ENCODE data around the gene CCDC106.

CCDC106 gene

DNA sequence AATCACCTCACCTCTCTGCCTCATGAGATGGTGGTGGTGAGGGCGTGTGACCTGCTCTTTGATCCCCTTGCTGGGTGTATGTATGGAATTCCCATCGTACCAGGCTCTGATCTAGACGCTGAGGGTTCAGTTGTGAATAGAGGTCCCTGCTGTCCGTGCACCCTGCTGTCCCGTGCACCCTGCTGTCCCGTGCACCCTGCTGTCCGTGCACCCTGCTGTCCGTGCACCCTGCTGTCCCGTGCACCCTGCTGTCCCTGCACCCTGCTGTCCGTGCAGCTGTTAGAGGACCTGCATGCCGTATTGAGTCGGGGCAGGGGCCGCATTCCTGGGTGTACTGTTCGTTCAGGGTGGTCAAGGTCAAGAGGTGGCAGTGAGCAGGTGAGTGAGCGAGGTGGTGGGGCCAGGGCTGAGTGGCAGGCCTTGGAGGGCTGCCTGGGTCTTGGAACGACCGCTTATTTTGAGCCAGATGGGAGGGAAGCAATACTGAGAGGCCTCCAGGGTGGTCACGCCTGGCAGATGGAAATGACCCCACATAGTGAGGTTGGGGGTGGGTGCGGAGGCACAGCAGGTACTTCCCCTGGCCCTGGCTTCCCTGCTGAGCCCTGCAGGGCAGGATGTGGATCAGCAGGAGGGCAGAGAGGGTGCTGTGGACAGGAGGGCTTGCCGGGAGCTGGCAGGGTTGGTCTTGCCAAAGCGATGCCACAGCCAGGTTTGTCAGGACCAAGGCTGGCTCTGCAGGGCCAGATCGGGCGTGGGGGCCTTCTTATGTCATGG is 22.5 kb downstream of the CCDC106 start:
- DNase-seq: no peak

DNA sequence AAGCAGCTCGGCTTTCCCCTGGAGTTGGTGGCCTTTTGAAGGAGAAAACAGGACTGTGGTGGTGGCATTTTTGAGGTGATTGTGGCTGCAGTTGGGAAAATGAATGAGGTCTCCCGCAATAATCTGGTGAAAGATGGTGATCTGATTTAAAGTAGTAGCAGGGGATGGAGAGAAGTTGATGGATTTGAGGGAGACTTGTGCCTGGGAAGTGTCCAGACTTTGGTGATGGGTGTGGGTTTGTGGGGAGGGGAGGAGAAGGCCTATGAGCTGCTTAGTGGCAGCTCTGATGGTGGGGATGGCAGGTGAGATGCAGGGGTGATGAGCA is 23.0 kb downstream of the CCDC106 start:
- DNase-seq: no peak

DNA sequence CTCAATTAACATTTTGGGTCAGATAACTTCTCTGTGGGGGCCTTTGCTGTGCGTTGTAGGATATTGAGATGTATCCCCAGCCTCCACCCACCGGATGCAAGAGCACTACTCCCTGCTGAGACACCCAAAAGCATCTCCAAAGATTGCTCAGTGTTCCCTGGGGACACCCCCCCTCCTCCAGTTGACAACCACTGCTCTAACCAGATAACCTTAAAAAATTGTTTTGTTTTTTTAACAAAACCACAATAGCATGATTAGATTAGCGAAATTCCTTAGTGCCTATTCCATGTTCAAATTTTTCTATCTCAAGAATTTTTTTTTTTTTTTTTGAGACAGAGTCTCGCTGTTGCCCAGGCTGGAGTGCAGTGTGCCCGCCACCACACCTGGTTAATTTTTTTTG is 24.4 kb downstream of the CCDC106 start:
- DNase-seq: no peak

DNA sequence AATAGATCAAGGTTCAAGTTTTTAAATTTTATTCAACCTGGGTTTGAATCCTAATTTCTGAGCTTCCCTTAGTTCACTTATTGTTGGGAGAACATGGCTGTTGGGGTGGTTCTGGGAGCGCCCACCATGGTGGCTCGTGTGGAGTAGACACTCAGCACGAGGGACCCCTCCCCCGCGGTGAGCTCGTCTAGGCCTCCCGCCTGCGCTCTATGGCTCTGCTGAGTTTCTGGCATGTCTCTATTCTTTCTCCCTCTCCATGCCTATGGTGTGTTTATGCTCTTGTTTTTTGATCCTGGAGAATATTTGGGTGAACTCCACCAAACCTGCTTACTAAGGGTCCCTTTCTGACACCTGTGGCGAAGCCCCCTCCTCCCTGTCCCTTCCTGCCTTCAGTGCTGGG is 25.5 kb downstream of the CCDC106 start:
- DNase-seq: no peak

DNA sequence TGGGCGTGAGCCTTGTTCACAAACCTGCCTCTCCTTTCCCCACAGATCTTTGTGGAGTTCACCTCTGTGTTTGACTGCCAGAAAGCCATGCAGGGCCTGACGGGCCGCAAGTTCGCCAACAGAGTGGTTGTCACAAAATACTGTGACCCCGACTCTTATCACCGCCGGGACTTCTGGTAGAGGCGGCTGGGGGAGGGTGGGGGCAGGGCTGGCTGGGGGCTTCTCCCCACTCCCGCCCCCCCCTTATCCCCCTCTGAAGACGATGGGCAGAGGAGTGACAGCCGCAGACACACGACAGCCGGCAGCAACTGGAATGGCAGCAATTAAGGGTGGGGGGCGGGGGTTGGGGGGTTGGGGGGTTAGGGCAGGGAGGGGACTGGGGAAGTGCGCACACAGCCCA is 25.9 kb downstream of the CCDC106 start:
- DNase-seq: no peak

DNA sequence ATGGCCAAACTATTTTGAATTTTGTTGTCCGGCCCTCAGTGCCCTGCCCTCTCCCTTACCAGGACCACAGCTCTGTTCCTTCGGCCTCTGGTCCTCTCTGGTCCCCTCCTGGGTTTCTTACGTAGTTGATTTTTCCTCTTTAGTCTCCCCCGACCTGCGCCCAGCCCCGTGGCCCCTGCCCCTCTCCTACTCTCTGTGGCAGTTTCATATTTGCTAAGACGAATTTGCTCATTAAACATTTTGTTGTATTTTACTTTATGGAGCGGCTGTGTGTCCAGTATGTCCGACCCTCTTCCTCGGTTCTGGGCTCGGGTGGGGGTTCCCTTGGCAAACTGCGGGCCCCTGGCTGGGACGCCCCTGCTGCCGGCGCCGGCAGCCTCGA is 26.4 kb downstream of the CCDC106 start:
- DNase-seq: no peak

DNA sequence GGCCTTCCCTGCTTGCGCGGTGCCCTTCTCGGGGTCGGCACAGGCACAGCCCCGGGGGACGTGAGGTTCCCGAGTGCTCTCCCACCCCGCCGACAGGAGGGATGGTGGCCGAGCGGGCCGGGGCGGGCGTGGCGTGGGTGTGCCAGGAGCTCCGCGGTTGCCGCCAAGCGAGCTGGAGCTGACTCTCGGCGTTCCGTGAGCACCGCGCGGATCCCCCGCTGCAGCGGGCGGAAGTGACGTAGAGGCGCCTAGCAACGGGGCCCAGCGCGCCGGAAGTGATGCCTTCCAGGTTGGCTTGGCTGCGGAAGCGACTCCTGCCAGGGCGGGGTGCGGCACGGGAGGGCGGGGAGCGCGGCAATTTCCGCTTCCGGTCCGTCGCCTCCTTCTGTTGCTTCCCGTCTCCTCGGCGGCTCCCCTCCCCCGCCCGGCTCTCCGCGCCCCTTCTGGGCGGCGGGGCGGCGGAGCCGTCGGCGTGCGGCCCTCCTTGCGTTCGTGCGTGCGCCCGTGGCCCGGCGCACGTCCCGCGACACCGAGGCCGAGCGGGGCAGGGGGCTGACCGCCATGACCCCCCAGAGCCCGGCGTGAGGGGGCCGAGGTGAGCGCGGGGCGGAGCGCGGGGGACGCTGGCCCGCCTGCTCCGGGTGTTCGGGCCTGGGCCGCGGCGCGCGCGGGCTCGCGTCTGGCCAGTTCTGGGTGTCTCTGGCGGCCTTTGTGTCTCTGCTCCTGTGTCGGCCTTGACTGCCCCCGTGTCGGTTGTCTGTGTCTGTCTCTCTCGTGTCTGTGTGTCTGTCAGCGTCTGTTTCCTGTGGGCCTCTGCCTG is 27.0 kb downstream of the CCDC106 start, which contains the start of gene EPN1:
Gene EPN1, plus strand, starts transcription at position 386 of the 820 bp plus-strand sequence. CDS start 3,402 bp downstream, outside the sequence.
- peak; percentile 98 for DNase-seq

DNA sequence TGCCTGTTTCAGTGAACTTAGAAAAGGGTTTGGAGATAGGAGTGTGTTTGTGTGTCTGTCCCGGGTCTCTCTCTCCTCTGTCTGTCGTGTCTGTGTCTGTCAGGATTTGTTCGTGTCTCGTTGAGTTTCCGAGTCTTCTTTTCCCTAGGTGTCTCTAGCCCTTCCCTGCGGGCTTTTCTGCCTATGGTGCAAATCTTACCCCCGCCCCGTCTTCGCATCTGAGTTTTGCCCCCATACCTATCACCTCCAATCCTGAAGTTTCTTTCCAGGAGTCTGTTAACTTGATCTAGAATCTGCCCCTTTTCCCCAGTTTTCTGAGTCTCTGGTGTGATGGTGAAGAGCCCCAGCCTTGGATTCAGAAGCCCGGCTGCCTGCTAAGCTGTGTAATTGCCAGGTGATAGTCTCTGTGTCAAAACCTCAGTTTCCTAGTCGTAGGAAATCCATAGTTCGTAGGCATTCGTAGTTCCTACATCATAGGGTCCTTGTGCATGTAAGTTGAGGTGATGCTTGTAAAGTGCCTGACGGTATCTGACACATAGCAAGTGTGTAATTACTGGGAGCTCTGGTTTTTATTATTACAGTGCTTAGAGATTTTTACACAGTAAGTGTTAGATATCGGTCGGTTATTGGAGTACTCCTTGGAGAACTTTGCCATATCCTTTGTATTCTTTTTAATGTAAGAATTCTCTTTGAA is 27.8 kb downstream of the CCDC106 start:
- no peak for DNase-seq

DNA sequence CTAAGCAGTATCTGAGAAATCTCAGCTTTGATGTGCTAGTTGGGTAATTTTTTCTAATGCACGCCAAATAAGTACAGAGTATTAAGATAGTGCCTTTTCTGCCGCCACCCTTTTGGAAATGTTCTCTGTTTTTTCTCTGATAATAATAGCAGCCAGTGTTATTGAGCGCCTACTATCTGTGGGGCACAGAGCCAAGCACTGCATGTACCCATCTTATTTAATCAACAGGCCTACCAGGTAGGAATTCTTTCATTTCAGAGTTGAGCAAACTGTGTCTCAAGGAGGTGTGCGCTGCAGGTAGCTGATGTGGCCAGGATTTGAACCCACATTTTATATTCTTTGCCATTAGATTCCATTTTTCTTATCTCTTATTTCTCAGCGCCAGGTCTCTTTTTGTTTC is 28.4 kb downstream of the CCDC106 start:
- no peak for DNase-seq

DNA sequence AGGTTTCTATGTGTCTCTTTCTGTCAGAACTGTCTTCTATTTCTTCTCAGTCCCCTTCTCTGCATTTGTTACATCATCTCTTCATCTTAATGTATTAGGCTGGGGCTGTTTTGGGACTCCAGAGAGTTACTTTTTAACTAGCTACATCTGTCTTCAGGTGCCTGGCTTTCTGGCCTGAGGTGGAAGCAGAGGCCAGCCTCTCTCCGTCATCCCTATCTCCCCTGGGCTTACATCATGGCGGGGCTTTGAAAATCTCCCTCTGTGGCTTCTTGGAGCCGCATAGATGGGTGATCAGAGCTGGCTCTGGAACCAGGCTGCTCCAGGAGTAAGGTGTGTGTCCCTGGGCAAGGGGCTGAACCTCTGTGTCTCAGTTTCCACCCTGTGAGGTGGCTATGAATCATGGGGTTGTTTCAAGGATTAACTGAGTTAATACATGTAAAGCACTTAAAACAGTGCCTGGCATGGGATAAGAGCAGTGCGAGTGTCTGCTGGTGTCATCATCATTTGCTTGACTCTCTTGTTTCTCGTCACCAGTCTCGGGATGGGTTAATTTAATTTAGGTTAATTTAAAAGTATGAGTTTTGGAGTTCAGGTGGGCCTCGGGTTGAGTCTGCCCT is 29.0 kb downstream of the CCDC106 start:
- no peak for DNase-seq

DNA sequence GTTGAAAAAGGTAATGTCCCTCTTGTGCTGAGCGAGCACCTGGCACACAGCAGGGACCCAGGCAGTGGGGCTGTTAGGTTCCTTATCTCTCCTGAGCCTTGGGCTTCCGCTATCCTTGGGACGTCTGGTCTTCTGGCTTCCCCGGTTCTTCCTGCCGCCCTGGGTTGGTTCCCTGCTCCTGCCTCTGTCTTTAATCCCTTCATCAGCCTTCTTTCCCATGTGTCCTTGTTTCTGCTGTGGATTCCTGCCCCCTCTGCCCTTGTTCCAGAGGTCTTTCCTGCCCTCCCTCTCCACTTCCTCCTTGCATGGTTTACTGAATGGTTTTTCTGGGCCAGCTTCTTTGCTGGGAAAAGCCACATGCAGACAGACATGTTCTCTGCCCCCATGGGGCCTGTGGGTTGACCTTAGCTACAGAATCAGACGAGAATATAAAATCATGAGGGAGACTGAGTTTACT is 29.6 kb downstream of the CCDC106 start:
- no peak for DNase-seq

DNA sequence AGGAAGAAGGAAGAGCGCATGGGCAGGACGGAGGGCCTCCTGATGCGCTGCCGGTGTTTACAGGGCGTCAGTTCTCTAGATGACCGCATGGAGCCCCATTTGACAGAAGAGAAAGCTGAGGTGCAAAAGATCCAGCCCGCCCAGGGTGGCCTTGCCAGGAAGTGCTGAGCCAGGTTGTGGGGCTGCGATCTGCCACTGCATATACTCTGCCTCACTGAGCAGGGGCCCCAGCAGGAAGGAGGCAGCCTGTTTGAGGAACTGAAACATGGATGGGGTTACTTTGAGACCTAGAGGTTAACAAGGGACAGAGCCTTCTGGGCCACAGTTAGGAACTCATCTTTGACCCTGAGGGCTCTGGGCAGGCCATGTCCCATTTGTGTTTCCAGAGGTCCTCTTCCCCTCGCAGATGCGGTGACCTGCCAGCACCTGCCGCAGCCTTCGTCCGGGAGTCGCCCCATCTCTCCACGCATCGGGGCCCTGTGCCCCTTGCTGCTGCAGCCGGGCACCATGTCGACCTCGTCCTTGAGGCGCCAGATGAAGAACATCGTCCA is 30.2 kb downstream of the CCDC106 start:
- DNase-seq: no peak

DNA sequence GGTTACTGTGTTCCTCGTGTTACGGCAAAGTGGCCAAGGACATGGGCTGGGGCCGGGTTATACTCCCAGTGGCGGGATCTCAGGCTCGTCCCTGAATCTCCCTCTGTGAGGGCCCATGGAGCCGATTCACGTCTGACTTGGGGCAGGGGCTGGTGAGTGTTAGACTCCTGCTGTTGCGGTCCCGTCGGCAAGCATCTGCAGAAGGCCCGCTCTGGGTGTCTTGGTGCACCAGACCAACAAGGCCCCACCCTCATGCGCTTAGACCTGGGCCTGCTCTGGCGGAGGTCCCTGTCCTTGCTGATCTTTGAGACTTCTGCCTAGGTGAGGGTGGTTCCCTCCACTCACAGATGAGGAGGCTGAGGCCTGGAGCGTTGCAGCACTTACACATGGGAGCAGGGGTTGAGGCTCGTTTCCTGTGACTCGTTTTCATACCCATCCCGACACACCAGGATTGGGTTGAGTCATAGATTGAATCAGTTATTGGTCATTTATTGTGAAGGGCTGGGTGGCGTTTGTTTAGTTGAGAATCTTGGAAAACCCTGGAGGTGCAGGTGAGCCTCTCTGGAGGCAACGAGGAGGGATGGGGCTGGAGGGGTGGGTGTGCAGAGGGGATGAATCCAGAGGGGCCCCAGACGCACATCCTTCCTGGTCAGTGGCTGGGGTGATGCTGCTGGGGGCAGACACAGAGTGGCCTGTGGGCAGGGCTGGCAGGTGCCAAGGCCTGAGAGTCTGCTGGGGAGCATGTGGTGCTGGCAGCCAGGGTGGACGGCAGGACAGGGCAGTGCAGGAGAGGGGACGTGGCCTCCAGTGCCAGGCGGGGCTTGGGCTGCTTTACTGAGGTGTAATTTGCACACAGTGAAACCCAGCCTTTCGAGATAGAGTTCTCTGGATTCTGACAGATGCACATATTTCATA is 31.6 kb downstream of the CCDC106 start:
- peak; percentile 58 for DNase-seq

DNA sequence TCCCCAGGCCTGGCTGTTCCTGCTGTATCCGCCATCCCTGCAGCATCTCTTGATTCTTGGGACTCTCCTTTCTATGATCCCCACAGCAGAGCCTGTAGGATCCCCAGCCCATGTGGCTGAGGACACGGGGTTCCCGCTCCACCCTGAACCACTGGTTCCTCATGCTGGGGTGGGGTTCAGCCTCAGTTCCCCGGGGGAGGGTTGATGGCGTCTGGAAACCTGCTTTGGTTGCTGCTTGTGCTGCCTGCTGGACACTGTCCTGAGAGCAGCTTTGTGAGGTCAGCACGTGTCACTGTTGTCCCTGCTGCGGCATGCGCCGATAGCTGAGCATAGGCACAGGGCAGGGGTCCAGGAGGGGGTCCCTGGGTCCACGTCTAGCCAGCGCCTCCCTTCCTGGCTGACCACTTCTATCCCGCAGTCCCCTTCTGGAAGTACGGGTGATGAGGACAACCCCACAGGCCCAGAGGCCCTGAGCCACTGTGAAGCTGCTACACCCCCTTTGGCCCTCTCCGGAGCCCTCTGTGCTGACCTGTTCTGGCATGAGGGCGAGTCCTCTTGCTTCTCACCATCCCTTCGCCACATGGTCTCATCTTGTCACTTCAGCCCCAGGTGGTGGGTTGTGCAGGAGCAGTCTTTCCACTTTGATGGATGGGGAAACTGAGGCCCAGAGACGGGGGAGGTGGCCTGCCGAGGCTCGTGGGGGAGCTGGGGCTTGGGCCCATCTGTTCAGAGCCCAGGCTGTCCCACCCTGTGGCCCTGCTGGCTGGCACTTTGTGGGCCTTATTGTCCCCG is 32.5 kb downstream of the CCDC106 start:
- no peak for DNase-seq

DNA sequence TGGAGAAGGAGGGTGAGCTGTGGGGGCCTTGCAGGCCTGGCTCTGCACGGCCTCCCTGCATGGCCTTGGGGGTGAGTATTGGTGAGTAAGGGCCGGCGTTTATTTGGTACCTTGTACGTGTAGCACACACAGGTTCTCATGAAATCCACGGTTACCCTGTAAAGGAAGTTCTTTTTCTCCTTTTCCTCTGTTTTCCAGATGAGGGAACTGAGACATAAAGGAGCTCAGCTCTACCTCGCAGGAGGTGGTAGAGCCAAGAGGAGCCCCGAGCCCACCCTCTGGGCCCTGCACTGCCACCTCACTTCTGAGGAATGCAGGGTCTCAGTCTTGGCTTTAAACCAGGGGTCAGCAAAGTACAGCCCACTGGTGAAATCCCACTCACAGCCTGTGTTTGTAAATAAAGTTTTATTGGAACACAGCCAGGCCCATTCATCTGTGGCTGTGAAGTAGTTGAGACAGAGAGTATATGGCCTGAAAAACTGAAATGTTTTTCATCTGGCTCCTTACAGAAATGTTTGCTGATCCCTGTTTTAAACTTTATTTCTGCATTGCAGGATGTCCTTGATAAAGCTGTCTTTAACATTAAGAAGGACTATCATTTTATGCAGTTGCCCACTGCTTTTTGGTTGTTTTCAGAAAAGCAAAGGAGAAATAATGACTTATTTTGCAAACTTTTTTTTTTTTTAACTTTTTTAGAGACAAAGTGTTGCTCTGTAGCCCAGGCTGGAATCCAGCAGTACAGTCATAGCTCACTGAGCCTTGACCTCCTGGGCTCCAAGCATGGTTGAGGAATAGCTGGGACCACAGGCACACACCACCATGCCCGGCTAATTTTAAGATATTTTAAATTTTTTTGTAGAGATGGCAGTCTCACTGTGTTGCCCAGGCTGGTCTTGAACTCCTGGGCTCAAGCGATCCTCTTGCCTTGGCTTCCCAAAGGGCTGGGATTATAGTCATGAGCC is 33.4 kb downstream of the CCDC106 start:
- no peak for DNase-seq

DNA sequence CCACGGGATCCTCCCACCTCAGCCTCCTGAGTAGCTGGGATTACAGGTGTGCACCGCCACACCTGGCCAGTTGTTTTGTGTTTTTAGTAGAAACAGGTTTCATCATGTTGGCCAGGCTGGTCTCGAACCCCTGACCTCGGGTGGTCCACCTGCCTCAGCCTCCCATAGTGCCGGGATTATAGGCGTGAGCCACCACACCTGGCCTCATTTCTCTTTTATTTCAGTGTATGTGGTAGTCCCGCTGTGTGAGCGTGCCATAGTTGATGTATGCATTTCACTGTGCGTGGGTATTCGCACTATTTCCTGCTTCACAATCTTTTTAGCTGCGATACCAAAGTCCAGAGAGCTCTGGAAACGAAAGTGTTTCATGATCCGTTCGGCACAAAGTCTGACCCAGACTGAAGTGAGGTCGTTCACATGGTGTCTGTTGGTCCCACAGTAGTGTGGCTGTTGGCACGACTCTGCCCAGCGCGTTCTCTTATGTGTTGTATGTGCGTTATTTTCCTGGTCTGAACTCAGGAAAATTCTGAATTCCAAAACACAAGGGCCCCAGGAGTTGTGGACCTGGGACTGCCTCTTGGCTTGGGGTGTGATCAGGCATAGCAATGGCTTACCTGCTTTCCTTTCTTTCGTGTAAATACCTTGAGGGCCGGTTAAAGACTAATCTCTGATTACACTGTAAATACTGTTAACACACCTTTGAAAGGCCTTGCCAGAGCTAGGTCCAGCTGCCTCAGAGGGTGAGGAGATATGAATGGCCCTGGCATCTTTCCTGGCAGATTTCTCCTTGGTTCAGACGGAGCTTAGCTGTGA is 35.6 kb downstream of the CCDC106 start:
- DNase-seq: no peak

DNA sequence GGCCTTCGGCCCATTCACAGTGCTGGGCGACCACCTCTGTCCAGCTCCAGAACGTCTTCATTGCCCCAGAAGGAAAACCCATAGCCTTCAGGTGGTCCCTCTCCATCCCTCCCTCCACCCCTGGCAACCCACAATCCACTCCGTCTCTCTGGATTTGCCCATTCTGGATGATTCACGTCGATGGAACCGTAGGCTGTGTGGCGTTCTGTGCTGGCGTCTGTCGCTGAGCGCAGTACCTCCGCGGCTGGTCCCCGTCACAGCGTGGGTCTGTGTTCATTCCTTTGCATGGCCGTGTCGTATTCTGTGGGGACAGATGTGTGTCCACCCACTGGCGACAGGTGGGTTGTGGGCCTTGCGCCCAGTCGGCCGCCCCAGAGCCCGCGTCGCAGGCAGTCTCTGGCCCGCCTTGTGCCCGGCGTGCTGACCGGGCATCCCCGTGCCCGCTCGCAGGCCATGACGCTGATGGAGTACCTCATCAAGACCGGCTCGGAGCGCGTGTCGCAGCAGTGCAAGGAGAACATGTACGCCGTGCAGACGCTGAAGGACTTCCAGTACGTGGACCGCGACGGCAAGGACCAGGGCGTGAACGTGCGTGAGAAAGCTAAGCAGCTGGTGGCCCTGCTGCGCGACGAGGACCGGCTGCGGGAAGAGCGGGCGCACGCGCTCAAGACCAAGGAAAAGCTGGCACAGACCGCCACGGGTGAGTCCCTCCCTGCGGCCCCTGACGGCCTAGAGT is 37.1 kb downstream of the CCDC106 start:
- DNase-seq: no peak

DNA sequence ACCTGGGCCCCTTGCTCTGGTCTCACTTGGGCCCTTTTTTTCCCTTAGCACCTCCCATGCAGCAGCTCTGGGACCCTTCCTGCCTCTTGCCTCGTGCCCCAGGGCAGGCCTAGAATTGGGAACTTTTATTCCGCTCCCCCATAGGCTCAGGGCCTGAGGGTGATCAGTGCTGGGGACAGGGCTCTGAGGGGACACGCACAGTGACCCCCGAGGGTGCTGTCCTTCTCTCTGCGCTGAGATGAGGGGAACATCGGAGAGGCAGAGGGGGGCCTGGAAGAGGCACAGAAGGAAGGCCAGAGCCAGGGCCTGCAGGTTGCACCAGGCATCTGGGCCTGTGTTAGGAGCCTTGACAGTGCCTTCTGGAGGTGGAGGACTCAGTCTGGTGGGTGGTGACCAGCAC is 37.8 kb downstream of the CCDC106 start:
- DNase-seq: no peak

Data from activated CD4-positive, alpha-beta T cell treated with anti-CD3 and anti-CD28 coated beads, Interleukin-2, Interleukin-6, amounts not matched to agents 100 ng/mL and 50 ng/mL, durations not matched to agents 16 hours and 8 hours (primary cell).